Osteoblast (primary cell): ENCODE results near the gene FAM110A. TPM values are rescaled to one million over a fixed set of nuclear protein-coding genes. Genes with fewer than 3 reads are reported as not detected.

ENCODE experiments used
- DNase-seq: peaks from one replicate; pipeline ENCODE4 v3.0.0; 2011; ENCODE audit warnings: low spot score, mixed read lengths; ENCODE audit not compliant: insufficient read length; ENCODE audit errors: missing footprints
- H2AFZ ChIP-seq: 2 replicates; pipeline ENCODE4 v1.6.0; 2011; ENCODE audit warnings: mild to moderate bottlenecking, low read length
- H3K27ac ChIP-seq: 2 replicates; pipeline ENCODE4 v1.5.1; 2011; ENCODE audit warnings: mild to moderate bottlenecking, low read depth, low read length, moderate library complexity
- H3K27me3 ChIP-seq: 2 replicates; pipeline ENCODE4 v1.6.0; 2012; ENCODE audit warnings: mild to moderate bottlenecking, control low read depth, inconsistent platforms, low read length, moderate library complexity; ENCODE audit not compliant: insufficient read depth
- H3K36me3 ChIP-seq: 2 replicates; pipeline ENCODE4 v1.5.1; 2011; ENCODE audit warnings: mild to moderate bottlenecking, low read length, control low read depth, moderate library complexity; ENCODE audit not compliant: insufficient read depth
- H3K4me1 ChIP-seq: 2 replicates; pipeline ENCODE4 v1.5.1; 2011; ENCODE audit warnings: mild to moderate bottlenecking, low read length, control low read depth, moderate library complexity; ENCODE audit not compliant: insufficient read depth
- H3K4me2 ChIP-seq: 2 replicates; pipeline ENCODE4 v1.6.0; 2011; ENCODE audit warnings: mild to moderate bottlenecking, low read length; ENCODE audit not compliant: insufficient read depth
- H3K4me3 ChIP-seq: fragments of 200-600 bp; sonication (generic); 3 replicates; pipeline ENCODE4 v1.5.1; 2012; ENCODE audit warnings: mild to moderate bottlenecking, low read length, inconsistent platforms; ENCODE audit not compliant: insufficient read depth
- H3K79me2 ChIP-seq: 2 replicates; pipeline ENCODE4 v1.6.0; 2012; ENCODE audit warnings: mild to moderate bottlenecking, low read length, control low read depth, inconsistent platforms; ENCODE audit not compliant: insufficient read depth
- H3K9me3 ChIP-seq: 2 replicates; pipeline ENCODE4 v1.5.1; 2011; ENCODE audit warnings: low read depth, low read length, control low read depth
- H4K20me1 ChIP-seq: 2 replicates; pipeline ENCODE4 v1.6.0; 2012; ENCODE audit warnings: mild to moderate bottlenecking, low read length, control low read depth; ENCODE audit not compliant: insufficient read depth
- total RNA-seq: library from RNA; depleted of rRNA; stranded (reverse); fragments of >200 nt; gene quantifications from 2 replicates; pipeline ENCODE4 v1.2.3, GENCODE V29; 2012
- TF ChIP-seq, protein P1 (sequence below): IDR thresholded peaks from 2 replicates; pipeline ENCODE4 v1.5.1; 2011; ENCODE audit warnings: mild to moderate bottlenecking, low read depth, low read length, moderate library complexity; ENCODE audit errors: extremely low read depth

FAM110A gene
- total RNA-seq, 1 donor = 9.8 TPM

DNA sequence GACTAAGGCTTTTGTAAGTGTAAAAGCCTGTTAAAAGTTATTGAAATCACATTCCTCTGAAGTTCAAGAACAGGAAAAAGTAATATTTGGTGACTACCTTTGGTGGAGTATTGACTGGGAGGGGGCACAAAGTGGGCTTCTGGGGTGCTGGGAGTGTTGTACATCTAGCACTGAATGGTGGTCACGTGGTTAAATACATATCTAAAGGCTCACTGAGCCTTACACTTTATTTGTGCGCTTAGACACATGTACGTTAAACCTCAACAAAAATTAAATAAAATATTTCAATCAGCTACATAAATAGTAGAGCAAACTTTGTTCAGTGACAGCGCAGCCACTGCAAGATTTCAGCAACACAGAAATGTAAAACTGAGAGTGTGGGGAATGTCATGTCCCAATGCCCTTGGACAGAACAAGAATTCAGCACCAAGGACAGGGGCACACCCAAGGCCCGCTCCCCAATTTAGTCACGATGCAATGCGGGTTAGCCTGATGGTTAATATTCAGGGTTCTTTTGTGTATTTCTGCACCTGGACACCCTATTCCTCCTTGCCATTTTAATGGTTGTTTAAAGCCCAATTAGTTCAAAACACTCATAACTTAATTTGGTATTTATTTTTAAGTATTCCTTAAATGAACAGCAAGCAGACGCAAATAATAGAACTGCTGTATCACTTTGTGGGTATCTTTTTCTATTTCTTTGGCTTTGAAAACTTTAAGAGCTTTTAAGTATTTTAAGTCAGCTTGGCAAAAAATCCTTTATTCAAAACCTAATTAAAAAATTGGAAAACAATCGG lies 45.2 kb downstream of the FAM110A start:
- Histone ChIP-seq H3K4me2 (no peak overlapping the region), H3K79me2 (no peaks in the 10 kb centered on the region), H3K27me3 (no peaks in the 10 kb centered on the region), H3K4me3 (no peak overlapping the region), H3K4me1 (peaks cover 11% of the 10 kb centered on the region), H3K36me3 (no peaks in the 10 kb centered on the region), H3K27ac (no peak overlapping the region), H4K20me1 (no peaks in the 10 kb centered on the region), H2AFZ (no peak overlapping the region), H3K9me3 (no peaks in the 10 kb centered on the region)
- TF ChIP-seq, protein P1, sequence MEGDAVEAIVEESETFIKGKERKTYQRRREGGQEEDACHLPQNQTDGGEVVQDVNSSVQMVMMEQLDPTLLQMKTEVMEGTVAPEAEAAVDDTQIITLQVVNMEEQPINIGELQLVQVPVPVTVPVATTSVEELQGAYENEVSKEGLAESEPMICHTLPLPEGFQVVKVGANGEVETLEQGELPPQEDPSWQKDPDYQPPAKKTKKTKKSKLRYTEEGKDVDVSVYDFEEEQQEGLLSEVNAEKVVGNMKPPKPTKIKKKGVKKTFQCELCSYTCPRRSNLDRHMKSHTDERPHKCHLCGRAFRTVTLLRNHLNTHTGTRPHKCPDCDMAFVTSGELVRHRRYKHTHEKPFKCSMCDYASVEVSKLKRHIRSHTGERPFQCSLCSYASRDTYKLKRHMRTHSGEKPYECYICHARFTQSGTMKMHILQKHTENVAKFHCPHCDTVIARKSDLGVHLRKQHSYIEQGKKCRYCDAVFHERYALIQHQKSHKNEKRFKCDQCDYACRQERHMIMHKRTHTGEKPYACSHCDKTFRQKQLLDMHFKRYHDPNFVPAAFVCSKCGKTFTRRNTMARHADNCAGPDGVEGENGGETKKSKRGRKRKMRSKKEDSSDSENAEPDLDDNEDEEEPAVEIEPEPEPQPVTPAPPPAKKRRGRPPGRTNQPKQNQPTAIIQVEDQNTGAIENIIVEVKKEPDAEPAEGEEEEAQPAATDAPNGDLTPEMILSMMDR = no peak
- peak; percentile 73 for DNase-seq

- Histone ChIP-seq H3K9me3 (no peaks in the 10 kb centered on the region), H3K79me2 (no peaks in the 10 kb centered on the region)
- TF ChIP-seq, protein P1 = no peak
Observed at GRCh38 chr20:879626-880025, 46.1 kb downstream of the FAM110A start.

DNA sequence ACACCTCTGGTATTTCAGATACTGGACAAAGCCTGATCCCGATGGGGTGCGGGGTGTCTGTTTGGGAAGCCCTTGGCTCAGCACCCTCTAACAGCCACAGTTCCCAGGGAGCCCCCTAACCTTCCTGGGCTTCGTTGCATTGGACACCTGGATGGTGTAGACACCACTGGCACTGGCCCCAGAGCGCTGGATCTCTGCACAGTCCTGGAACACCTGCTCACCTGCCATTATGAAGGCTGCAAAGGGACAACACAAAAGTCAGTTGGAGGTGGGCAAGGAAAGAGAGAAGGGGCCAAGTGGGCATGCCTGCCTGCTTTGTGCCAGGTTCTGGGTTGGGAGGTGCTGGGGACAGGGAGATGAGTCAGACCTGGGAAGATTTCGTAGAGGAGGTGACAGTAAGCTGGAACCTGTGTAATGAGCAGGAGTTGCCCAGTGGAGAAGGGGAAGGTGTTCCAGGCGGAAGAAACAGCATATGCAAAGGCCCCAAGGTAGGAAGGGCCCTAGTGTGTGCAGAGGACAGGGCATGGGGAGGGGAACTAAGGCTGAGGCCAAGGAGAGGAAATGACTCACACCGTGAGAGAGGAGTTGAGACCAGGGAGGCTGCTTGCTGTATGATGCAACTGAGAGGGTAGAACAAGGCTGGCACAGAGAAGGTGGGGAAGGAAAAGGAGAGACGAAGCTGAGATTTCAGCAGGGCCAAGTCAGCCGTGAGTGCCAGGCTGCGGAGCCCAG lies 47.7 kb downstream of the FAM110A start:
- Histone ChIP-seq H3K79me2 (no peaks in the 10 kb centered on the region), H3K27ac (no peak overlapping the region), H2AFZ (no peak overlapping the region), H3K4me1 (peaks cover 11% of the 10 kb centered on the region), H3K9me3 (no peaks in the 10 kb centered on the region), H4K20me1 (no peaks in the 10 kb centered on the region), H3K36me3 (no peaks in the 10 kb centered on the region), H3K27me3 (no peaks in the 10 kb centered on the region), H3K4me2 (no peak overlapping the region), H3K4me3 (no peak overlapping the region)
- TF ChIP-seq, protein P1 = no peak
- peak; percentile 97 for DNase-seq

More at GRCh38 chr20:879626-880025, 46.1 kb downstream of the FAM110A start:
- Histone ChIP-seq H3K4me1 (peaks cover 11% of the 10 kb centered on the region), H3K36me3 (no peaks in the 10 kb centered on the region), H3K4me3 (no peak overlapping the region), H2AFZ (no peak overlapping the region), H4K20me1 (no peaks in the 10 kb centered on the region), H3K27me3 (no peaks in the 10 kb centered on the region), H3K27ac (no peak overlapping the region), H3K4me2 (no peak overlapping the region)
- DNase-seq = no peak

- Histone ChIP-seq H4K20me1 (no peaks in the 10 kb centered on the region), H3K9me3 (no peaks in the 10 kb centered on the region), H2AFZ (no peak overlapping the region), H3K27me3 (no peaks in the 10 kb centered on the region), H3K79me2 (no peaks in the 10 kb centered on the region), H3K4me3 (no peak overlapping the region), H3K27ac (no peak overlapping the region), H3K4me1 (peaks cover 11% of the 10 kb centered on the region), H3K36me3 (no peaks in the 10 kb centered on the region), H3K4me2 (no peak overlapping the region)
- no peak for DNase-seq
- TF ChIP-seq, protein P1 = no peak
Observed at GRCh38 chr20:881783-882144, 48.2 kb downstream of the FAM110A start.
